ENCODE data around the gene SERGEF. TPM values are rescaled to one million over a fixed set of nuclear protein-coding genes. Genes with fewer than 3 reads are reported as not detected.

The SERGEF gene
- total and polyA plus RNA-seq, 2 of the 4 experiments (the other 2 are of a cell fraction) = 12.2 to 18.1 TPM

DNA sequence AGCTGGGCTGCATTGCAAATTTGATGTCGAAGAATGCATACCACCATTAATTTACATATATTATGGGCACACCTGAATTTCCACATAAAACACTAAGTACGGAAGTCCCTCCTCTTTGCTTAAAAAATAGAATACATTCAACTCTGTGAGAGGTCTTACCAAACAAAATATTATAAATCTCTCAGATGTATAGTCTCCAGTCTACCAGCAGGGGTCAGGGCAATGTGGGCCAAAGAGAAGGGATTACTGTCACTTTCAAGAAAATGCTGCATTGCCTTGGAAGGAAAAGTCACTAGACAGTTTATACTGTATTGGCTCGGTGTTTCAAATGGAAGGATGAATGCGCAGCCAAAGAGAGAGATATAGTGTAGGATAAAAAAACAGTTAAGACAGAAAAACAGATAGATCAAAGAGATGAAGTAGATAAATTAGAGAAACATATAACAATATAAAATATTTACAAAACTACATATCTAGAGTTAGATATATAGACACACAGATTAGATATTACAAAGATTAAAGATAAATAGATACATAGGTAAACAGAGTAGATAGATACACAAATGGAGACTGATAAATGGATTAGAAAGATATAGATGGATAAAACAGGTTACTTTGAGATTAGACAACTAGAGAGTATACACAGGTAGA, 20.9 kb downstream of the SERGEF start:
- no peak overlapping the region for H2BK120ac ChIP-seq (ENCODE audit: low read depth, low read length)
- BruUV-seq (replicated peaks) = no TSS peak
- in situ Hi-C loops (cut with MboI; ENCODE audit: low sequenced_read_pairs) (no loop called here), dilution Hi-C loops (cut with HindIII; ENCODE audit: low sequenced_read_pairs, unreplicated experiment) (loop anchor here (25.0 kb wide), 1 partner anchor 255 kb away; the partner anchor contains the start of gene KCNC1), intact Hi-C loops (cut with micrococcal nuclease) (loop anchor here (1.0 to 5.0 kb wide), 3 partner anchors 114 to 210 kb away; partner anchors contain the start of gene SAAL1)
- H2AK5ac ChIP-seq (ENCODE audit: low read depth, low read length) = no peak overlapping the region
- H3K4ac ChIP-seq (ENCODE audit: low read depth, low read length) = no peak overlapping the region
- H4K8ac ChIP-seq (ENCODE audit: low read depth in 2 of 2, low read length in 2 of 2) = no peak overlapping the region
- H3K9me3 ChIP-seq (ENCODE audit: control insufficient read depth, insufficient read depth, low read length) = no peaks in the 10 kb centered on the region
- H4K20me1 ChIP-seq (ENCODE audit: insufficient read depth, low read length) = no peaks in the 10 kb centered on the region
- CTCF ChIA-PET = interaction anchor here (0.8 to 1.5 kb wide), 3 partner anchors 11 to 114 kb away, joined by 3 to 5 read pairs (median 3); partner anchors contain the start of gene SAAL1
- H3K4me2 ChIP-seq (ENCODE audit: low read depth, low read length) = no peak overlapping the region
- no peaks in the 10 kb centered on the region for H3K9me1 ChIP-seq (ENCODE audit: insufficient read depth, low read length)
- 80% methylated on average over 1 of the region's 4 CpGs; no CpG with 5 or more reads in 1 of the 2 experiments for WGBS, 2 experiments (ENCODE audit: extremely low coverage in 2 of 2, insufficient read length in 1 of 2)
- H3K14ac ChIP-seq (replicated peaks; ENCODE audit: low read depth, low read length) = no peak overlapping the region
- no peak overlapping the region for H2BK20ac ChIP-seq (ENCODE audit: low read depth, low read length)
- no peak overlapping the region for H3K23ac ChIP-seq (ENCODE audit: low read depth, low read length)
- H4K91ac ChIP-seq (ENCODE audit: insufficient read depth, low read depth, low read length) = no peak overlapping the region
- H2BK5ac ChIP-seq (ENCODE audit: low read depth, low read length, poor library complexity, severe bottlenecking) = no peak overlapping the region
- no peak overlapping the region for H3K56ac ChIP-seq (ENCODE audit: extremely low read depth, insufficient read depth, low read length)
- H2AFZ ChIP-seq (replicated peaks; ENCODE audit: low read length, poor library complexity) = no peak overlapping the region
- H3K18ac ChIP-seq (ENCODE audit: low read depth, low read length) = no peak overlapping the region
- H3K9ac ChIP-seq (ENCODE audit: low read depth, low read length) = no peak overlapping the region
- H3K27ac ChIP-seq (ENCODE audit: insufficient read depth, low read length) = no peak overlapping the region
- peak; percentile 56 for TF ChIP-seq SMC3 (IDR thresholded peaks at IDR 0.05; ENCODE audit: low read depth, low read length)
- TF ChIP-seq RAD21 (IDR thresholded peaks at IDR 0.05; ENCODE audit: low read length) = peak; percentile 66
- no peak for TF ChIP-seq BHLHE40 (IDR thresholded peaks at IDR 0.05; ENCODE audit: low read depth, low read length)
- no peak for TF ChIP-seq MAZ (IDR thresholded peaks at IDR 0.05; ENCODE audit: borderline replicate concordance, low read depth, low read length)
- TF ChIP-seq, protein P1, sequence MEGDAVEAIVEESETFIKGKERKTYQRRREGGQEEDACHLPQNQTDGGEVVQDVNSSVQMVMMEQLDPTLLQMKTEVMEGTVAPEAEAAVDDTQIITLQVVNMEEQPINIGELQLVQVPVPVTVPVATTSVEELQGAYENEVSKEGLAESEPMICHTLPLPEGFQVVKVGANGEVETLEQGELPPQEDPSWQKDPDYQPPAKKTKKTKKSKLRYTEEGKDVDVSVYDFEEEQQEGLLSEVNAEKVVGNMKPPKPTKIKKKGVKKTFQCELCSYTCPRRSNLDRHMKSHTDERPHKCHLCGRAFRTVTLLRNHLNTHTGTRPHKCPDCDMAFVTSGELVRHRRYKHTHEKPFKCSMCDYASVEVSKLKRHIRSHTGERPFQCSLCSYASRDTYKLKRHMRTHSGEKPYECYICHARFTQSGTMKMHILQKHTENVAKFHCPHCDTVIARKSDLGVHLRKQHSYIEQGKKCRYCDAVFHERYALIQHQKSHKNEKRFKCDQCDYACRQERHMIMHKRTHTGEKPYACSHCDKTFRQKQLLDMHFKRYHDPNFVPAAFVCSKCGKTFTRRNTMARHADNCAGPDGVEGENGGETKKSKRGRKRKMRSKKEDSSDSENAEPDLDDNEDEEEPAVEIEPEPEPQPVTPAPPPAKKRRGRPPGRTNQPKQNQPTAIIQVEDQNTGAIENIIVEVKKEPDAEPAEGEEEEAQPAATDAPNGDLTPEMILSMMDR (conservative IDR thresholded peaks at IDR 0.05; ENCODE audit: low read depth, low read length) = peak; percentile 77
- TF ChIP-seq, protein P2, sequence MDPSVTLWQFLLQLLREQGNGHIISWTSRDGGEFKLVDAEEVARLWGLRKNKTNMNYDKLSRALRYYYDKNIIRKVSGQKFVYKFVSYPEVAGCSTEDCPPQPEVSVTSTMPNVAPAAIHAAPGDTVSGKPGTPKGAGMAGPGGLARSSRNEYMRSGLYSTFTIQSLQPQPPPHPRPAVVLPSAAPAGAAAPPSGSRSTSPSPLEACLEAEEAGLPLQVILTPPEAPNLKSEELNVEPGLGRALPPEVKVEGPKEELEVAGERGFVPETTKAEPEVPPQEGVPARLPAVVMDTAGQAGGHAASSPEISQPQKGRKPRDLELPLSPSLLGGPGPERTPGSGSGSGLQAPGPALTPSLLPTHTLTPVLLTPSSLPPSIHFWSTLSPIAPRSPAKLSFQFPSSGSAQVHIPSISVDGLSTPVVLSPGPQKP (IDR thresholded peaks at IDR 0.05; ENCODE audit: borderline replicate concordance, low read depth, low read length) = no peak
- DNase-seq (peak; percentile 70), ATAC-seq (ENCODE audit: low read depth) (peak; percentile 99)
- H2BK15ac ChIP-seq (ENCODE audit: low read depth, low read length) = no peak overlapping the region
- H3K27me3 ChIP-seq (ENCODE audit: control insufficient read depth, insufficient read depth, low read length) = no peaks in the 10 kb centered on the region
- H2AK9ac ChIP-seq (replicated peaks; ENCODE audit: low read depth, low read length, poor library complexity) = no peak overlapping the region
- peaks cover 8% of the 10 kb centered on the region for H3K36me3 ChIP-seq (ENCODE audit: control insufficient read depth, insufficient read depth, low read length)
- H3K4me1 ChIP-seq (ENCODE audit: control insufficient read depth, insufficient read depth, low read length) = no peaks in the 10 kb centered on the region
- no peak overlapping the region for H4K5ac ChIP-seq (ENCODE audit: low read depth, low read length)
- no peak overlapping the region for H3K4me3 ChIP-seq (ENCODE audit: insufficient read depth, low read depth, low read length)
- POLR2A ChIA-PET (ENCODE audit: unreplicated experiment) = no interaction called here
- H3K79me1 ChIP-seq (ENCODE audit: low read depth in 1 of 2, low read length in 2 of 2) = no peaks in the 10 kb centered on the region

Measured in IMR-90 (cell line).